ENCODE results near the gene KCNAB1.

- TF ChIP-seq CTCF (conservative IDR thresholded peaks at IDR 0.05; ENCODE audit: low read depth, low read length) (no peak), EZH2 (IDR thresholded peaks at IDR 0.05; ENCODE audit: low read length, unreplicated experiment) (no peak), EZH2phosphoT487 (IDR thresholded peaks at IDR 0.05; ENCODE audit: borderline replicate concordance, low read length) (no peak)
These were observed 438.0 kb downstream of the KCNAB1 start for GRCh38 chr3:156558389-156558788.

All from PC-3 (cell line).